ENCODE data around the gene KDM5A. TPM values are rescaled to one million over a fixed set of nuclear protein-coding genes. Genes with fewer than 3 reads are reported as not detected.

The KDM5A gene
- total and polyA plus RNA-seq, 10 of the 15 experiments (the other 5 are each of a cell fraction or from before 2014, with no cell fraction given) = 9.0 to 59.9 (median 27.7) TPM

GRCh38 chr12:232731-233614 is 156.1 kb downstream of the KDM5A start (continued):
- TF ChIP-seq PBX3 (IDR thresholded peaks at IDR 0.05; ENCODE audit: insufficient replicate concordance, low read depth, low read length) (no peak), SMAD5 (IDR thresholded peaks at IDR 0.05; ENCODE audit: low read depth) (no peak), RB1 (IDR thresholded peaks at IDR 0.05; ENCODE audit: borderline replicate concordance) (no peak), SPI1 (IDR thresholded peaks at IDR 0.05; ENCODE audit: borderline replicate concordance, insufficient read depth, low read depth, low read length) (no peak), BRCA1 (IDR thresholded peaks at IDR 0.05; ENCODE audit: low read depth, low read length) (no peak), POLR2A (IDR thresholded peaks at IDR 0.05; ENCODE audit: low read depth, low read length) (no peak), HDAC2 (IDR thresholded peaks at IDR 0.05) (no peak), CUX1 (IDR thresholded peaks at IDR 0.05; ENCODE audit: insufficient replicate concordance, low read depth, low read length) (no peak), ZNF217 (IDR thresholded peaks at IDR 0.05) (no peak), POLR2AphosphoS2 (IDR thresholded peaks at IDR 0.05; ENCODE audit: low read depth, low read length) (no peak), ATF3 (IDR thresholded peaks at IDR 0.05; ENCODE audit: borderline replicate concordance, extremely low read depth, low read depth, low read length) (no peak), KLF5 (IDR thresholded peaks at IDR 0.05; ENCODE audit: partially characterized antibody) (no peak), TAF1 (IDR thresholded peaks at IDR 0.05; ENCODE audit: borderline replicate concordance, low read depth, low read length) (no peak), CHD2 (IDR thresholded peaks at IDR 0.05; ENCODE audit: borderline replicate concordance, low read depth, low read length) (no peak), CBX5 (IDR thresholded peaks at IDR 0.05; ENCODE audit: low read depth) (no peak)
